Ovary (tissue), 9 donors: Measurements from ENCODE around the gene TRPC4. TPM values are rescaled to one million over a fixed set of nuclear protein-coding genes. Genes with fewer than 3 reads are reported as not detected.
A peak's percentile ranks its signal among the peaks of the same experiment; 100 is the strongest.

ENCODE experiments used
- DNase-seq, 5 donors: peaks; one replicate each; pipeline ENCODE4 v3.0.0-alpha.2; 2019 to 2020
- H3K27ac ChIP-seq, 2 donors: fragments of 200-600 bp; one replicate each; pipeline versions ENCODE4 v1.5.1 to v1.8.0; 2019 to 2022
- H3K27me3 ChIP-seq: fragments of 200-600 bp; one replicate; pipeline ENCODE4 v1.8.0; 2022
- H3K36me3 ChIP-seq: fragments of 200-600 bp; sonication (generic); one replicate; pipeline ENCODE4 v1.5.1; 2019
- H3K4me1 ChIP-seq: one replicate; pipeline ENCODE4 v1.8.1; 2013; ENCODE audit warnings: mild to moderate bottlenecking, moderate library complexity; ENCODE audit not compliant: insufficient read depth
- H3K4me3 ChIP-seq: fragments of 200-600 bp; sonication (generic); one replicate; pipeline ENCODE4 v1.5.1; 2017
- H3K9me3 ChIP-seq, 2 donors: fragments of 200-600 bp in 1 of 2; sonication (generic) in 1 of 2; one replicate each; pipeline versions ENCODE4 v1.5.1 to v1.8.1; 2013 to 2019; ENCODE audit warnings: mild to moderate bottlenecking in 1 of 2, moderate library complexity in 1 of 2
- CTCF ChIP-seq, 3 donors: fragments of 450-650 bp in 2 of 3; fragments of 200-600 bp in 1 of 3; IDR thresholded peaks; one replicate each; pipeline versions ENCODE4 v1.5.1 to v1.8.0; 2016 to 2022; ENCODE audit warnings: antibody characterized with exemption in 3 of 3, mild to moderate bottlenecking in 1 of 3
- EP300 ChIP-seq: sonication (generic); formaldehyde crosslinking; IDR thresholded peaks from one replicate; pipeline ENCODE4 v1.6.1; 2017; ENCODE audit warnings: antibody characterized with exemption
- POLR2A ChIP-seq: fragments of 450-650 bp; IDR thresholded peaks from one replicate; pipeline ENCODE4 v1.6.1; 2017; ENCODE audit warnings: antibody characterized with exemption, mild to moderate bottlenecking, moderate library complexity
- WGBS, 3 donors: extraction: QIAGEN DNeasy Blood & Tissue Kit in 1 of 3; methylation state at CpG; one replicate each; pipeline versions ENCODE4 v1.1.5 to v1.1.7; 2013 to 2017; 5-methylcytosine and 5-hydroxymethylcytosine counted together
- intact Hi-C, 4 donors: fragments of 100-400 bp; cut with DNase I; formaldehyde crosslinking; loops; one replicate each; pipeline versions ENCODE4 v1.11.0 to v1.15.1; 2022 to 2023
- polyA plus RNA-seq, 2 donors: library from polyadenylated mRNA; stranded (reverse); fragments of 200-250 nt in 1 of 2; fragments of 350-450 nt in 1 of 2; fragmentation: Illumina TruSeq in 1 of 2; extraction: RNeasy Lipid Tissue Mini Kit (QIAGEN cat#74804) in 1 of 2; gene quantifications; one replicate each; pipeline ENCODE4 v1.2.3, GENCODE V29; 2013 to 2014
- total RNA-seq, 7 donors: library from RNA; depleted of rRNA in 2 of 7; stranded (reverse); fragments of >200 nt in 2 of 7; fragmentation: NEBNext Ultra II Directional in 3 of 7; extraction: Animal tissue kit (Norgen Biotek cat#: 25700) in 3 of 7; gene quantifications; one replicate each; pipeline versions ENCODE4 v1.1.0 to v1.2.4, GENCODE V29; 2016 to 2023
- donor health status: DM: no; HTN: no; CAD: no; lungs with moderate emphysema.
- donor health status: DM: no; HTN: no; CAD: no.
- donor health status: Bipolar disorder and iron deficiency.
- donor health status: DM: yes; HTN: yes; CAD: no.
- donor health status: DM: no; HTN: no; CAD: no.
- donor health status: DM: yes; HTN: yes; CAD: no.

Gene TRPC4
- total and polyA plus RNA-seq, 9 donors, result 1.4 to 5.5 (median 3.6) TPM

DNA sequence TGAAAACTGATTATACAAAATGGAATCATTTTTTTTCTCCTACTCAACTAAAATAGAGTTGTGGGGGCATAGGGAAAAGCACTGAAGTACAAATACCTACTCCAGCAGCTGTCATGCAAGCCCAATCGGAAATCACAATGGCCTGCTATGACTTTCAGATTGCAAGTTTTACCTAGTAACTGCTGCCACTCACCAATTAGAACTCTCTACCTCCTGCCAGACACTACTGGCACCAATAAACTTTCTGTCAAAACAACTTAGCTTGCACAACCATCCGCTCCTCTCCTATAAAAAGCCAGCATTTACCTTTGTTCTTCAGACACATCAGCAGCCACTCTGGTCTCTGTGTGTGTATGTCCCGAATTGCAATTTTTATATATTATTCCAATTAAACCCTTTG lies 9.3 kb upstream of the TRPC4 start:
- intact Hi-C loops, result no loop called here
- 93 to 95% (median 93%) methylated on average over 3 of the region's 3 CpGs for WGBS, 3 donors
- Histone ChIP-seq H3K27me3 (no peaks in the 10 kb centered on the region), H3K27ac (no peak overlapping the region), H3K9me3 (no peaks in the 10 kb centered on the region), H3K4me1 (no peaks in the 10 kb centered on the region), H3K4me3 (no peak overlapping the region), H3K36me3 (no peaks in the 10 kb centered on the region)
- TF ChIP-seq EP300 (no peak), CTCF (IDR thresholded peaks at IDR 0.05) (no peak), POLR2A (no peak)
- DNase-seq, result no peak

DNA sequence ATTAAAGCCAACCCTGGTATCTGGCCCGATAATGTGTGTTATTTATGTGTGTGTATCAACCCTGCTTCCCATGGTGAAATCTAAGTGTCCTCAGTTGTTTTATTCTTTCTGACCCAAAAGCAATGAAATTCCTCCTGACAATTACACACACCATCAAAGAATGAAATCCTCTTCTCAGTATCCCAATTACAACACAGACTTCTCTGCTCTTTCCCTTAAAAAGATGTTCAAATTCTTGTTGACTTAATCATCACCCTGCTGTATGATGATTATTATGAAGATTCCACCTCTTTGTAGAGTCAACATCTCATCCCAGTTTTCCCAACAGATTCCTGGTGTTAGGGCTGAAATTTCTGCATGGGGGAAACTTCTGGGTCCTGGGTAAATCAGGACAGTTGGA lies 8.9 kb upstream of the TRPC4 start:
- no peak overlapping the region for H3K27ac ChIP-seq
- no peak for DNase-seq
- no peaks in the 10 kb centered on the region for H3K9me3 ChIP-seq
- 81 to 86% (median 84%) methylated on average over 1 of the region's 1 CpG for WGBS, 3 donors
- intact Hi-C loops, result no loop called here
- TF ChIP-seq EP300 (no peak), CTCF (IDR thresholded peaks at IDR 0.05) (no peak), POLR2A (no peak)
- H3K4me3 ChIP-seq, result no peak overlapping the region
- no peaks in the 10 kb centered on the region for H3K36me3 ChIP-seq
- H3K4me1 ChIP-seq, result no peaks in the 10 kb centered on the region
- H3K27me3 ChIP-seq, result no peaks in the 10 kb centered on the region

GRCh38 chr13:37870895-37871550 lies 1.5 kb upstream of the TRPC4 start:
- peak overlapping the region; percentile 62 for H3K4me3 ChIP-seq
- H3K9me3 ChIP-seq, result no peaks in the 10 kb centered on the region
- H3K27me3 ChIP-seq, result no peaks in the 10 kb centered on the region
- H3K4me1 ChIP-seq, result no peaks in the 10 kb centered on the region
- DNase-seq, result no peak
- TF ChIP-seq POLR2A (no peak), EP300 (no peak), CTCF (IDR thresholded peaks at IDR 0.05) (no peak)
- no peak overlapping the region for H3K27ac ChIP-seq
- intact Hi-C loops, result no loop called here
- H3K36me3 ChIP-seq, result no peaks in the 10 kb centered on the region
- 20 to 61% (median 32%) methylated on average over 10 of the region's 10 CpGs for WGBS, 3 donors

- peak overlapping the region in 1 of 2 donors; percentile 69 for H3K27ac ChIP-seq
- no peak for DNase-seq
- peak overlapping the region; percentile 62 for H3K4me3 ChIP-seq
- TF ChIP-seq POLR2A (no peak), EP300 (no peak), CTCF (IDR thresholded peaks at IDR 0.05) (no peak)
- intact Hi-C loops, result no loop called here
- no peaks in the 10 kb centered on the region for H3K4me1 ChIP-seq
- 21 to 44% (median 36%) methylated on average over 9 of the region's 9 CpGs for WGBS, 3 donors
- no peaks in the 10 kb centered on the region for H3K9me3 ChIP-seq
- H3K27me3 ChIP-seq, result no peaks in the 10 kb centered on the region
- no peaks in the 10 kb centered on the region for H3K36me3 ChIP-seq
Measured at GRCh38 chr13:37870489-37870845, 895 bp upstream of the TRPC4 start.
